GM21825 (cell line): ENCODE data around the gene CDY2B.
"Not testable (repeated sequence)": the region's sequence is repeated elsewhere in the genome, so short reads cannot be mapped to it uniquely, and the experiment has no call there.

Experiments
- ATAC-seq: cut with Tn5 transposase; IDR thresholded peaks from one replicate; pipeline ENCODE4 v1.9.1; 2021; ENCODE audit warnings: mild to moderate bottlenecking, moderate library complexity; ENCODE audit not compliant: unreplicated experiment

The CDY2B gene, protein sequence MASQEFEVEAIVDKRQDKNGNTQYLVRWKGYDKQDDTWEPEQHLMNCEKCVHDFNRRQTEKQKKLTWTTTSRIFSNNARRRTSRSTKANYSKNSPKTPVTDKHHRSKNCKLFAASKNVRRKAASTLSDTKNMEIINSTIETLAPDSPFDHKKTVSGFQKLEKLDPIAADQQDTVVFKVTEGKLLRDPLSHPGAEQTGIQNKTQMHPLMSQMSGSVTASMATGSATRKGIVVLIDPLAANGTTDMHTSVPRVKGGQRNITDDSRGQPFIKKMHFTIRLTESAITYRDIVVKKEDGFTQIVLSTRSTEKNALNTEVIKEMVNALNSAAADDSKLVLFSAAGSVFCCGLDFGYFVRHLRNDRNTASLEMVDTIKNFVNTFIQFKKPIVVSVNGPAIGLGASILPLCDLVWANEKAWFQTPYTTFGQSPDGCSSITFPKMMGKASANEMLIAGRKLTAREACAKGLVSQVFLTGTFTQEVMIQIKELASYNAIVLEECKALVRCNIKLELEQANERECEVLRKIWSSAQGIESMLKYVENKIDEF

DNA sequence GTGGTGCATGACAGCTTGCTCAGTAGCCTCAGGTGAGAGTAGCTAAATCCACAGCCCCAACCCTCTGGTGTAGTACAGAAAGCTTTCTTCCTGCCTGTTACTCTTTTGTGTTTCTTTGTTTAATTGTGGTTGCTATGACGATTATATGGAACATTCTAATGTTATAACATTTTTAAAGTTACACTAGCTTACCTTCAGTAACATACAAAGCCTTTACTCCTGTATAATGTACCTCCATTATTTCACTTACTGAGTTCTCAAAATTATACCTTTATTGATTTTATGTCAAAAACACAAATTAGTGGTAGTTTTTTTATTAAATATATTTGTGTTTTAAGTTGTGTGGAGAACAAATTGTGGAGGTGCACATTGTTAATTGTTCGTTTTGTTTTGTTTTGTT lies at the start of gene CDY2B:
Gene CDY2B (minus strand): TSS at position 101 of the 400 bp plus-strand sequence. CDS start 328 bp downstream, outside the sequence.
- ATAC-seq, result not testable (repeated sequence)

DNA sequence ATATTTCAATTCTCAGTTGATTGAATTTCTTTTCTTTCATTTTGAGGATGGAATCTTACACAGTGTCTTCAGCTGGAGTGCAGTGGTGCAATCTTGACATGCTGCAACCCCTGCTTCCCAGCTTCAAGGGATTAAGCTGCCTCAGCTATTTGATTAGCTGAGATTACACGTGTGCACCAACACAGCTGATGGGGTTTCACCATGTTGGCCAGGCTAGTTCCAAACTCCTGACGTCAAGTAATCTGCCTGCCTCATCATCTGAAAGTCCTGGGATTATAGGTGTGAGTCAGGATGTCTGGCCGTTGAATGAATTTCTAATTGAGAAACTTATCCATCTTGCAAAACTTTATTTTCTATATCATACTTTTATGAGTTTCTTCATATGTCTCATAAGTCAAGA lies 28.0 kb upstream of the CDY2B start:
- ATAC-seq, result not testable (repeated sequence)

DNA sequence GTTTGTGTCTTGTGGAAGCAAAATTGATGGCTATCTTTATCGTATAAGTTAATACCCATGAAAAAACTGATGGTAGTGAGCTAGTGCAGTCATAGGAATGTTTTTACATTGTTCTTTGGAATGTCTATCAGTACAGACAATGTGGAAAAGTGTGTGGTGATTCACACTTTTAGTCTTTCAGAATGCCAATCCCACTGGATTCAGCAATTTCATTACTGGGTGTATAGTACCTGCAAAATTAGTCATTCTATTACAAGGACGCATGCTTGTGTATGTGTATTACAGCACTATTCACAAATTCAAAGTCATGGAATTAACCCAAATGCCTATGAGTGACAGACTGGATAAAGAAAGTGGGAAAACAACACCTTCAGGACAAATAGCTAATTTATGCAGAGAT lies 27.3 kb upstream of the CDY2B start:
- not testable (repeated sequence) for ATAC-seq

GRCh38 chrY:17881697-17882096 lies 1.7 kb upstream of the CDY2B start:
- not testable (repeated sequence) for ATAC-seq

- not testable (repeated sequence) for ATAC-seq
These were observed 3.3 kb downstream of the CDY2B start for GRCh38 chrY:17876767-17877166.

DNA sequence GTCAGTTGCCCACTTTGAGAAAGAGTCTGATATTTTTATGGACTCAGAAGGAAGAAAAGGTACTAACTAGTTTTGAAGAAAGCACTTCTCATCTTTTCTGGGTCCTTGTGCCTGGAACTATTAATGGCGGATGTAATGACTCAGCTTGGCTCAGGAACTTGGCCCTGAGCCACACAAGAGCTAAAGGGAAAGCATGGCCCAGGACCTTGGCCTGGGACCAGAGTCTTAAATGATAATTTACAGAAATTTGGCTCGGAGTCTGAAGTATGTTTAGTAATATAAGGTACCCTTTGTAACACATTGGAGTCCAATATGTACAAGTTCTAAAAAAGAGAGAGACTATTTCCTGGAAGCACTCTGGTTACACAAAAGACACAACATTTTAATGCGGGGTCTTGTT lies 4.6 kb downstream of the CDY2B start:
- ATAC-seq, result not testable (repeated sequence)

DNA sequence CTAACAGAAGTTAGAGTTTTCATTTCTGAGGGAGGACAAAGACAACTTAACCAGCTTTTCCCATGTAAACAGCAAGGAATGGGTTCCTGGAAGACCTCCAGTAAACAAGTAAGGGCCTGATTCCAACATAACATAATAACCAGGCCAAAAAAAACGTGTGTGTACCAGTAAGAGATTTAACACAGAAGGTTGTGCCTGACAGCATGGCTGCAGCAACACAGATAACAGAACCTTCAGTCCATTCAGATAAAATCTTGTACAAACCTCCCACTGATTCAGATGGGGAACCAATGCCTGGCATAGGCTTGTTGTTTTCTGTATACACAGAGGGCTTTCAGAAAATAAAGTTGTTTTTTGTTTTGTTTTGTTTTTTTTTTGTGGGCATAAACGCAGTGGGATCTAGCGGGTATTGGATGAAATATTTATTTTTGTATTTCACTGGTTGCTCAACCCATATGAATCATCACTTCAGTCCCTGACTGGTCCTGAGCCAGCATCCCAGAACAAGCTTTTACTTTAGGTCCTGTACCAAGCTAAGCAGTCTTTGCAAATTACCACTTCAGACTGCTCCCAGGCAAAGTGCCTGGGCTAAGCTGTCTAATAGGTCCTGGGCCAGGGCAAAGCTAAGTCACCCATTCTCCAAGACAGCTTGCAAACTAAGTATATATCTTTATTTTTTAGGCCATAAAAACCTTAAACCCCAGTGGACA lies 8.7 kb downstream of the CDY2B start:
- ATAC-seq, result not testable (repeated sequence)

- not testable (repeated sequence) for ATAC-seq
These were observed 9.3 kb downstream of the CDY2B start for GRCh38 chrY:17870737-17871136.

DNA sequence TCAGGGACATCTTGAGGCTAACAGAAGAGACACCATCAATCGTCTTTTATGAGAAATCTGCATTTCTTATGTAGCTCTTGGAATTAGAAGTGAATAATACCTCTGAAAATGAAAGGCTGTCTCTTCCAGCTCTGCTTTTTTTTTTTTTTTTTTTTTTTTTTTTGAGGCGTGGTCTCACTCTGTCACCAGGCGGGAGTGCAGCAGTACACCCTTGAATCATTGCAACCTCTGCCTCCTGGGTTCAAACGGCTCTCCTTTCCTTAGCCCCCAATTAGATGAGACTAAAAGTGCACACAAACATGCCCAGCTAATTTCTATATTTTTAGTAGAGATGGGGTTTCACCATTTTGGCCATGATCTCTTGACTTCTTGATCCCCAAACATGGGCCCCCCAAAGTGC lies 12.2 kb downstream of the CDY2B start:
- not testable (repeated sequence) for ATAC-seq

DNA sequence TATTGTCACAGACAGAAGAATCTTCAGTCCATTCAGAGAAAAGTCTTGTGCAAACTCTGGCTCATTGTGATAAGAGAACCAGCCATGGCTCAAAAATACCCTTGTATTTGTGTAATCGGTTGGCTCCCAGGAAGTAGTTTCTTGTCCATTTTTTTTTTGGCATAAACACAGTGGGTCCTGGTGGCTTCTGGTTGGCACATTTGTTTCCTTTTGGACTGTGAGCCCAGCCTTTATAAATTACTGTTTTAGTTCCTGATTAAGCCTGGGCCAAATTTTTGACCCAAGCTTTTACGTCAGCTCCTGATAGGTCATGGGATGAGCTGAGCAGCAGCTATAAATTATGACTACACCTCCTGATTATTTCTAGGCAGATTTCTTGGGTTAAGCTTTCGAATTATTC lies 19.4 kb downstream of the CDY2B start:
- not testable (repeated sequence) for ATAC-seq

DNA sequence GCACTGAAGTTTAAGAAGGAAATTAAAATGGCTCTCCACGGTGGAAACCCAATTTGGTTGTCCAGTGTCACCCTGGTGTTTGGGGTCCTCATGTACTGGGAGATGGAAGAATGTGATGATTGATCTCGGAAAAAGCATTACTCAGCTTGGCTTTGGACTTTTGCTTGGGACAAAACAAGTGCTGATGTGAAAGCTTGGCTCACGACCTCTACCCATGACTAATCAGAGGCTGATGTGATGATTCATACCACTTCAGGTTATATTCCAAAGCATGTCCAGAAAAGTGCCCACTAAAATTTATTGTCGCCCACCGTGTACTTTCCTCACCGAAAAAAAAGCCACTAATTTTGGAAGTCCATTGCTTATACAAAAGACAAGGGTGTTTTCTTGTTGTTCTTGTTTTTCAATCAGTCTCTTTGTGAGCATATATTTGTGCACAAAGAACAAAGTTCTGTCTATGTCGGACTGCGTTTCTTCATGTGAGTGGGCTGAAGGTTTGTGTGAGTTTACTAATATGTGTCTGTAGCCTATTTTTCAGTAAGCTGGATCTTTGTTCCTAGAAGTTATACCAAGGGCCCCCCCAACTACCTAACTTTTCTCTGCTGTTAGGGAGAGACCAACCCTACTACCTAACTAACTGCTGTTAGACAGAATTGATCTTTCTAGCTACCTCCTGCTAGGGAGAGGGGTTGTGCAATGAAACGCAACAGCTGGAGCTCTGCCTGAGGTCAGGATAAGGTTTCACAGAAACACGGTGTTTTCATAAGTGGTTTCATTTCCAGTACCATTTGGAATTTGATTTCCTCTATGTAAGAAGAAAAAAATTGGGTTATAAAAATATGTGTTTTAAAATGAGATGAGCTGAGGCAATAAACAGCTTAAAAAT lies 22.8 kb downstream of the CDY2B start:
- ATAC-seq, result not testable (repeated sequence)

GRCh38 chrY:17856508-17856907 lies 23.5 kb downstream of the CDY2B start:
- not testable (repeated sequence) for ATAC-seq

GRCh38 chrY:17849131-17849530 lies 30.9 kb downstream of the CDY2B start:
- not testable (repeated sequence) for ATAC-seq

- not testable (repeated sequence) for ATAC-seq
These were observed 47.9 kb downstream of the CDY2B start for GRCh38 chrY:17832149-17832548.
